ENCODE measurements around the gene AK9. TPM values are rescaled to one million over a fixed set of nuclear protein-coding genes. Genes with fewer than 3 reads are reported as not detected.

The AK9 gene
- polyA plus RNA-seq, 2 of the 4 experiments (the other 2 are of a cell fraction): 2.2 to 4.7 TPM

- H3K4me1 ChIP-seq: no peaks in the 10 kb centered on the region
- 21% methylated on average over 2 of the region's 2 CpGs for WGBS (ENCODE audit: missing lambda C conversion rate)
- H3K9me3 ChIP-seq: no peaks in the 10 kb centered on the region
- no peak overlapping the region for H3K4me3 ChIP-seq
- no peak for FAIRE-seq
- no peak for ATAC-seq
- H3K27ac ChIP-seq: no peak overlapping the region
- ChIA-PET CTCF (no interaction called here), POLR2A (no interaction called here)
- TF ChIP-seq HOXB5 (CRISPR knock-in tag; IDR thresholded peaks at IDR 0.05): no peak
- no peak for TF ChIP-seq POLR2A (IDR thresholded peaks at IDR 0.05; ENCODE audit: low read length)
- no peak for TF ChIP-seq ZNF302 (CRISPR knock-in tag; IDR thresholded peaks at IDR 0.05)
- no peak for TF ChIP-seq RNF2 (IDR thresholded peaks at IDR 0.05; ENCODE audit: borderline replicate concordance, low read depth)
- no peak for TF ChIP-seq RAD21 (conservative IDR thresholded peaks at IDR 0.05 in 1 of 2, IDR thresholded peaks at IDR 0.05 in 1 of 2)
- TF ChIP-seq FOSB (CRISPR knock-in tag; IDR thresholded peaks at IDR 0.05): no peak
- no peak for TF ChIP-seq RARB (CRISPR knock-in tag; IDR thresholded peaks at IDR 0.05)
- no peak for TF ChIP-seq NFE2L2 (conservative IDR thresholded peaks at IDR 0.05; ENCODE audit: low read length)
- no peak overlapping the region for H3K4me2 ChIP-seq
- no peak for DNase-seq (ENCODE audit: low read depth in 1 of 2, low spot score in 1 of 2)
These were observed 46.9 kb downstream of the AK9 start for GRCh38 chr6:109644131-109644530.

- TF ChIP-seq HOXB5 (CRISPR knock-in tag; IDR thresholded peaks at IDR 0.05): no peak
- TF ChIP-seq EHMT2 (IDR thresholded peaks at IDR 0.05; ENCODE audit: low read depth): no peak
- no peak for TF ChIP-seq HES2 (IDR thresholded peaks at IDR 0.05)
- TF ChIP-seq JUNB (IDR thresholded peaks at IDR 0.05): no peak
- TF ChIP-seq KDM5A (IDR thresholded peaks at IDR 0.05): no peak
- TF ChIP-seq MAZ (IDR thresholded peaks at IDR 0.05; ENCODE audit: borderline replicate concordance, low read depth, low read length): no peak
- TF ChIP-seq HEYL (CRISPR knock-in tag; IDR thresholded peaks at IDR 0.05): no peak
- H3K4me3 ChIP-seq: no peak overlapping the region
- H3K9me3 ChIP-seq: no peaks in the 10 kb centered on the region
- WGBS (ENCODE audit: missing lambda C conversion rate): 22% methylated on average over 1 of the region's 1 CpG
- no peak for FAIRE-seq
- no peak overlapping the region for H3K4me2 ChIP-seq
- ChIA-PET CTCF (no interaction called here), POLR2A (no interaction called here)
- no peak for DNase-seq (ENCODE audit: low read depth in 1 of 2, low spot score in 1 of 2)
- no peaks in the 10 kb centered on the region for H3K4me1 ChIP-seq
- no peak for ATAC-seq
- no peak overlapping the region for H3K27ac ChIP-seq
These were observed 58.6 kb downstream of the AK9 start for GRCh38 chr6:109632405-109632804.

GRCh38 chr6:109631403-109631802 lies 59.6 kb downstream of the AK9 start:
- Histone ChIP-seq H3K4me2 (no peak overlapping the region), H3K4me1 (no peaks in the 10 kb centered on the region), H3K4me3 (no peak overlapping the region), H3K27ac (no peak overlapping the region), H3K9me3 (no peaks in the 10 kb centered on the region)
- 90% methylated on average over 1 of the region's 1 CpG for WGBS (ENCODE audit: missing lambda C conversion rate)
- no peak for TF ChIP-seq RFX5 (IDR thresholded peaks at IDR 0.05)
- no peak for TF ChIP-seq EP300 (IDR thresholded peaks at IDR 0.05)
- no peak for TF ChIP-seq HDAC2 (IDR thresholded peaks at IDR 0.05)
- no peak for TF ChIP-seq HES2 (IDR thresholded peaks at IDR 0.05)
- no peak for TF ChIP-seq FOSB (CRISPR knock-in tag; IDR thresholded peaks at IDR 0.05)
- TF ChIP-seq ZFP36 (IDR thresholded peaks at IDR 0.05; ENCODE audit: borderline replicate concordance, partially characterized antibody): no peak
- TF ChIP-seq E2F6 (IDR thresholded peaks at IDR 0.05; ENCODE audit: borderline replicate concordance, low read depth): no peak
- no peak for TF ChIP-seq POLR2A (IDR thresholded peaks at IDR 0.05; ENCODE audit: low read length)
- no peak for TF ChIP-seq KDM1A (IDR thresholded peaks at IDR 0.05; ENCODE audit: low read depth)
- TF ChIP-seq CBX8 (IDR thresholded peaks at IDR 0.05): no peak
- no peak for TF ChIP-seq TFCP2L1 (CRISPR knock-in tag; IDR thresholded peaks at IDR 0.05)
- TF ChIP-seq MAX (IDR thresholded peaks at IDR 0.05): no peak
- no peak for TF ChIP-seq SREBF2 (IDR thresholded peaks at IDR 0.05)
- TF ChIP-seq MAFK (IDR thresholded peaks at IDR 0.05; ENCODE audit: partially characterized antibody): no peak
- TF ChIP-seq RARB (CRISPR knock-in tag; IDR thresholded peaks at IDR 0.05): no peak
- TF ChIP-seq CHD2 (IDR thresholded peaks at IDR 0.05; ENCODE audit: low read length, partially characterized antibody): no peak
- TF ChIP-seq POLR2AphosphoS2 (conservative IDR thresholded peaks at IDR 0.05; ENCODE audit: low read length): no peak
- ATAC-seq (no peak), FAIRE-seq (no peak), DNase-seq (ENCODE audit: low read depth in 1 of 2, low spot score in 1 of 2) (no peak)
- ChIA-PET CTCF (no interaction called here), POLR2A (no interaction called here)

All from A549 (cell line).